Measurements from ENCODE around the gene TP53RK. TPM values are rescaled to one million over a fixed set of nuclear protein-coding genes. Genes with fewer than 3 reads are reported as not detected.

Gene TP53RK
- total RNA-seq, 4 donors from 2014 or later: 14.6 to 21.3 (median 18.7) TPM

DNA sequence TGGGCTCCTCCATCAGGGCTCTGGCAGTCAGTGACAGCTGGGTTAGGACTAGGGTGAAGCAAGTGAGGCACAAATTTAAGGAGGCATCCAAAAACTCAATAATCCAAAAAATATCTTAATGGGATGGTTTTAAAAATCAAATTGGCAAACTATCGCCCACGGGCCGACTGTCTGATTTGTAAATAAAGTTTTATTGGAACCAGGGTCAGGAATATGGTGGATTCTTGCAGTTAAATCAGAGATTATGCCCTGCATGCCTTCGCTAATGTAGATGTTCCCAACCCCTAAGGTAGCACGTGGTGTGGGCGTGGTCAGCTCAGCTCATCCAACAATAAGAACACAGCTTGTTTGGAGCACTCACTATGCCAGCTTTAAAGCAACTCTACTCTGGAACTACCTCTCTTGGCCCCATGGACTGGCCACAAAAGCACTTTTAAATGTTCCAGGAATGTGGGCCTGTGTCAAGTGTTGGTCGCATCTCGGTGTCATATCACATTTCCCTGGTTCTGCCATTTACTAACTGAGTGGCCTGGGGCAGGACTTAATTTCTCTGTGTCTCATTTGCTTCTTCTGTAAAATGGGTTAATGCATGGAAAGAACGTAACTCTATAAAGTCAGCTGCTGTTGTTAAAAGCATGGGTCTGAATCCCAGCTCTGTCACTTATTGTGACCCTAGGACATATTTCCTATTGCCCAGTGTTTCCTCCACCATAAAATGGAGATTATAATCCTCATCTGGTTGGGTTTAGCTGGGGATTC lies 7.0 kb downstream of the TP53RK start:
- 89% methylated on average over 6 to 8 of the region's 9 CpGs for WGBS, 2 donors (ENCODE audit: low coverage in 1 of 2)

DNA sequence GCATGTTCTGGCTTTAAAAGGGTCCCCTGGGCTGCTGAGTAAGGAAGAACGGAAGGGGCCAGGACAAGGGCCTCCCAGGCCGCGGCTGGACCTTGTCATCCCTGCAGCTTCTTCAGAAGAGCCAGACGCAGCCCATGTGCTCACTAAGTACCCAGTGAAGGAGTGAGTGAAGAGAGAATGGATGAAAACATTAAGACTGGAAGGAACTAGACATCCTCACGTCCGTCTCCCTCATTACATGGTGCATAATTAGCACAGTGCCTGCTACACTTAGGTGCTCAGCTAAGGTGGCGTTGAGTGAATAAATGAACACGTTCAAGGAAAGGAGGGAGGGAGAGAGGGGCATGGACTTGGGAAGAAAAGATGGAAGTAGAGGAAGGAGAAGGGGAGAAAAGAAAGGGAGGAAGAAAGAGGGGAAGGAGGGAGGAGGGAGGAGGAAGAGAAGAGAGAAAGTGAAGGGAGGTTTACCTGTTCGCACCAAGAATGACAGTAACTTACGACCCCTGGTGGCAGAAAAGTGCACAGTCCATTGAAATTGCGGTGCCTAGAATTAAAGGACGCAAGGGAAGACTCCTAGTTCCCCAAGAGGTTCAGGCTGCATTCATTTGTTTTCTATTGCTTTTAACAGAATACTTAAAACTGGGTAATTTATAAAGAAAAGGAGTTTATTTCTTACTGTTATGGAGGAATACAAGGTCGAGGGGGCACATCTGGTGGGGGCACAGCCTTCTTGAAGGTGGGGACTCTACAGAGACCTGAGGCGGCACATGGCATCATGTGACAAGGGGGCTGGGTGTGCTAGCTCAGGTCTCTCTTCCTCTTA lies 8.0 kb downstream of the TP53RK start:
- ATAC-seq: no peak
- H3K9me3 ChIP-seq: no peaks in the 10 kb centered on the region
- no peaks in the 10 kb centered on the region for H3K27me3 ChIP-seq
- peaks cover 0 to 15% of the 10 kb centered on the region in 2 donors for H3K36me3 ChIP-seq
- no peak overlapping the region for H3K27ac ChIP-seq
- no peak for TF ChIP-seq POLR2A (IDR thresholded peaks at IDR 0.05)
- TF ChIP-seq, protein P1, sequence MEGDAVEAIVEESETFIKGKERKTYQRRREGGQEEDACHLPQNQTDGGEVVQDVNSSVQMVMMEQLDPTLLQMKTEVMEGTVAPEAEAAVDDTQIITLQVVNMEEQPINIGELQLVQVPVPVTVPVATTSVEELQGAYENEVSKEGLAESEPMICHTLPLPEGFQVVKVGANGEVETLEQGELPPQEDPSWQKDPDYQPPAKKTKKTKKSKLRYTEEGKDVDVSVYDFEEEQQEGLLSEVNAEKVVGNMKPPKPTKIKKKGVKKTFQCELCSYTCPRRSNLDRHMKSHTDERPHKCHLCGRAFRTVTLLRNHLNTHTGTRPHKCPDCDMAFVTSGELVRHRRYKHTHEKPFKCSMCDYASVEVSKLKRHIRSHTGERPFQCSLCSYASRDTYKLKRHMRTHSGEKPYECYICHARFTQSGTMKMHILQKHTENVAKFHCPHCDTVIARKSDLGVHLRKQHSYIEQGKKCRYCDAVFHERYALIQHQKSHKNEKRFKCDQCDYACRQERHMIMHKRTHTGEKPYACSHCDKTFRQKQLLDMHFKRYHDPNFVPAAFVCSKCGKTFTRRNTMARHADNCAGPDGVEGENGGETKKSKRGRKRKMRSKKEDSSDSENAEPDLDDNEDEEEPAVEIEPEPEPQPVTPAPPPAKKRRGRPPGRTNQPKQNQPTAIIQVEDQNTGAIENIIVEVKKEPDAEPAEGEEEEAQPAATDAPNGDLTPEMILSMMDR (IDR thresholded peaks at IDR 0.05): peak in 3 of 4 experiments; percentile 61 to 80 (median 78)
- H3K4me3 ChIP-seq: no peak overlapping the region
- H3K4me1 ChIP-seq: peaks cover 3 to 49% (median 11%) of the 10 kb centered on the region in 3 donors
- WGBS, 2 donors (ENCODE audit: low coverage in 1 of 2): 38 to 43% methylated on average over 12 to 14 of the region's 14 CpGs

More for the DNA sequence above, 7.0 kb downstream of the TP53RK start:
- Histone ChIP-seq H3K9me3 (no peaks in the 10 kb centered on the region), H3K4me1 (peaks cover 6 to 59% (median 14%) of the 10 kb centered on the region in 3 donors), H3K27me3 (no peaks in the 10 kb centered on the region), H3K36me3 (peaks cover 0 to 24% of the 10 kb centered on the region in 2 donors), H3K4me3 (no peak overlapping the region), H3K27ac (no peak overlapping the region)
- no peak for ATAC-seq
- TF ChIP-seq POLR2AphosphoS5 (IDR thresholded peaks at IDR 0.05) (no peak), EP300 (IDR thresholded peaks at IDR 0.05) (no peak), POLR2A (IDR thresholded peaks at IDR 0.05) (no peak)
- TF ChIP-seq, protein P1 (IDR thresholded peaks at IDR 0.05): no peak

DNA sequence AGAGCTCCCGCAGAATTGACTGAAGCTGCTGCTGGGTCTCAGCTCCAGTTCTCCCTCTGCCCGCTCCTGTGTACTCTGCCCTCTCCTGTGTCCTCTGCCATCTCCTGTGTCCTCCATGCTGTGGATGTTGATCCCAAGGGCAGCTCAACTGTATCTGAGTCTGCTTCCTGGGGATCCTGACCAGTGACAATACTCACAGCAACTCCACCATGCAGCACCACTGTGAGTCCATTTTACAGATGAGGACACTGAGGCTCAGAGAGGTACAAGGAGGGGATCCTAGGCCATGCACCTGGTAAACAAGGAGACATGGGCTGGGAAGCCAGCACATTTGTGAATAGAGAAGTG lies 8.6 kb downstream of the TP53RK start:
- Histone ChIP-seq H3K4me1 (peaks cover 3 to 44% (median 11%) of the 10 kb centered on the region in 3 donors), H3K4me3 (no peak overlapping the region), H3K36me3 (peaks cover 0 to 9% of the 10 kb centered on the region in 2 donors), H3K9me3 (no peaks in the 10 kb centered on the region), H3K27ac (no peak overlapping the region), H3K27me3 (no peaks in the 10 kb centered on the region)
- ATAC-seq: no peak
- 100% methylated on average over 2 of the region's 2 CpGs; no CpG with 5 or more reads in 1 of the 2 donors for WGBS, 2 donors (ENCODE audit: low coverage in 1 of 2)
- TF ChIP-seq, protein P1 (IDR thresholded peaks at IDR 0.05): no peak
- TF ChIP-seq POLR2A (IDR thresholded peaks at IDR 0.05) (no peak), POLR2AphosphoS5 (IDR thresholded peaks at IDR 0.05) (no peak), EP300 (IDR thresholded peaks at IDR 0.05) (no peak)

DNA sequence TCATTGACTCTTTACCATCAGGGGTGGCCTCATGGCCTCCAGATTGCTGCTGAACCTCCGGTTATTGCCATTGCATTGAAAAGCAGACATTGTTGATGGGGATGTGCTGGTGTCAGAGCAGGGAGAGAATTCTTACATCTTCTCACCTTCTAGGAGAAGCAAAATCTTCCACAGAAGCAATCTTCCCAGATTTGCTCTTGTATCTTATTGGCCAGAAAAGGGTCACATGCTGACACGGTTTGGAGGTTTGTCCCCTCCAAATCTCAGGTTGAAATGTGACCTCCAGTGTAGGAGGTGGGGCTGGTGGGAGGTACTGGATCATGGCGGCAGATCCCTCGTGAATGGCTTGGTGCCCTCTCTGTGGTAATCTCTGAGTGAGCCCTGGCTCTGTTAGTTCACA lies 10.7 kb downstream of the TP53RK start:
- peaks cover 3 to 23% (median 8%) of the 10 kb centered on the region in 3 donors for H3K4me1 ChIP-seq
- H3K9me3 ChIP-seq: no peaks in the 10 kb centered on the region
- no peak overlapping the region for H3K4me3 ChIP-seq
- H3K36me3 ChIP-seq: no peaks in the 10 kb centered on the region
- TF ChIP-seq EP300 (IDR thresholded peaks at IDR 0.05): no peak
- TF ChIP-seq, protein P1 (IDR thresholded peaks at IDR 0.05): no peak
- no peak for TF ChIP-seq POLR2AphosphoS5 (IDR thresholded peaks at IDR 0.05)
- TF ChIP-seq POLR2A (IDR thresholded peaks at IDR 0.05): no peak
- no peak overlapping the region for H3K27ac ChIP-seq
- no peaks in the 10 kb centered on the region for H3K27me3 ChIP-seq
- ATAC-seq: no peak
- WGBS, 2 donors (ENCODE audit: low coverage in 1 of 2): 80% methylated on average over 4 of the region's 4 CpGs; no CpG with 5 or more reads in 1 of the 2 donors
